HG03565 (cell line): ENCODE data around the gene HES3.
"Not testable (repeated sequence)": the region's sequence is repeated elsewhere in the genome, so short reads cannot be mapped to it uniquely, and the experiment has no call there.

Experiments used
- ATAC-seq: cut with Tn5 transposase; IDR thresholded peaks from one replicate; pipeline ENCODE4 v1.9.1; 2021; ENCODE audit warnings: mild to moderate bottlenecking, moderate library complexity; ENCODE audit not compliant: unreplicated experiment

HES3 gene

DNA sequence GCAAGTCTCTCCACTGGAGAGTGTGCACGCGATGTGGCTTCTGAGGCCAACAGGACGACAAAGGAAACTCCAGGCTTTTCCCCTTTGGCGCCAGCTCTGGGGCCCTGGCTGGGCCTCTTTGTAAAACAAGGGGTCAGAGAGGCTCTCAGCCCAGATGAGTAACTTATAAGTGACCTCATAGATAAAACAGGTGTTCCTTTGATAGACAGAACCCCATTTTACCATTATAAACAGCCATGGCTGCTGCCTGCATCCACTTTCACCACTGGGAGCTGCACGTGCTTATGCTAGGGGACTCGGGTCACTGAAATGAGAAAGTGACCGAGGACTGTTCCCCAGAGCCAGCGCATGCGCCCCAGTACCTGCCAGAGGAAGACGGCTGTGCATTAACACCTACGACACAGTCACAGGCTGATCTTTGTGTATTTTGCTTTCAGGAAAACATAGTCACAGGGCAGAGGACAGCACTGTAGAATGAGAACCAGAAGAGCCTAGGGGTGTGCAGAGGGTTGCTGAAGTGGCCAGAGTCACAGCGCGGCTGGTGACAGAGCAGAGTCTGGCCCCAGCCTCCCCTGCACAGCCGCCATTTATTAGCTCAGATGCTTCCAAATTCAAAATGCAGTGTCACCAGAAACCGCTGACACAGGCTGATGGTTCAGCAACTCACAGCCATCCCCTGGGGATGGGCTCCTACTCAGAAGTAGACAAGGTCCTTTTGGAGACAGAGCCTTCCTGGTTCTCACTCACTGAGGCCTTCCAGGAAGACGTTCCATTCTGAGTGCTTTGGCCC lies 25.4 kb upstream of the HES3 start:
- ATAC-seq = no peak

DNA sequence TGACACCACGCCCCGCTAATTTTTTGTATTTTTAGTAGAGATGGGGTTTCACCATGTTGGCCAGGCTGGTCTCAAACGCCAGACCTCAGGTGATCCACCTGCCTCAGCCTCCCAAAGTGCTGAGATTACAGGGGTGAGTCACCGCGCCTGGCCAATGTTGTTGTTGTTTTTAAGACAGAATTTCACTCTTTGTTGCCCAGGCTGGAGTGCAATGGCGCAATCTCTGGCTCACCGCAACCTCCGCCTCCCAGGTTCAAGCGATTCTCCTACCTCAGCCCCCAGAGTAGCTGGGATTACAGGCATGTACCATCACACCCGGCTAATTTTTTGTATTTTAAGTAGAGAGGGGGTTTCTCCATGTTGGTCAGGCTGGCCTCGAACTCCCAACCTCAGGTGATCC lies 24.3 kb upstream of the HES3 start:
- not testable (repeated sequence) for ATAC-seq

GRCh38 chr1:6220236-6220635 lies 23.7 kb upstream of the HES3 start:
- ATAC-seq = no peak

- ATAC-seq = no peak
These were observed 22.7 kb upstream of the HES3 start for GRCh38 chr1:6221210-6221784.

DNA sequence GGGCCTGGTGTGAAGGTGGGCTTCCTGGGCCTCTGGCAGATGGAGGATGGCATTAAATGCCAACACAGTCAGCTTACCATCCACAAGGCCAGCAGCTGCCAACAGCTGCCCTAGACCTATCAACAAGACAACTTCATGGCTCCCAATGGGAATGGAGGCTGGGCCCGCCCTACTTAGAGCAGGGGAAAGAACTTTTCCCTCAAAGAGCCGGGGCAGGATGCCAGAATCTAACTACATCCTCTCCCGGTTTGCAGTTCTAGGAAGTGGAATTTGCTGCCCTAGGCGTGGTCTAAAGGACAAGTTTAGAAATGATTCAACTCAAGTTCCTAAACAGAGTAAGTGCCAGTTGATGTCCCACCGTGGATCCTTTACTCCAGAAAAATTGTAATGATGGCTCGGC lies 21.3 kb upstream of the HES3 start:
- no peak for ATAC-seq

- no peak for ATAC-seq
These were observed 20.4 kb upstream of the HES3 start for GRCh38 chr1:6223617-6224016.

GRCh38 chr1:6224718-6225117 lies 19.3 kb upstream of the HES3 start:
- ATAC-seq = no peak

DNA sequence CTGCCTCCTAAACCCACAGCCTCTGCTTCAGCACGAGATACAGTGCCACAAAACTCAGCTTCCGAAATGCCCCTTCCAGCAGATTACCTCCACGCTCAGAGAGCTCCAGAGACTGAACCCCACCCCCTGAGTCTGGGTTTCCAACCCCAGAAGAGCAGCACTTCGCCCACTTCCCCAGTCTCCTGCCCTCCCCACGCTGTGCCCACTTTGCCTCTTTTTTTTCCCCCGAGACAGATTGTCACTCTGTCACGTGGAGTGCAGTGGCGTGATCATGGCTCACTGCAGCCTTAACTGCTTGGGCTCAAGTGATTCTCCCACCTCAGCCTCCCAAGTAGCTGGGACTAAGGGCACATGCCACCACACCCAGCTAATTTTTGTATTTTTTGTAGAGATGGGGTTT lies 18.3 kb upstream of the HES3 start:
- no peak for ATAC-seq

- no peak for ATAC-seq
These were observed 10.6 kb upstream of the HES3 start for GRCh38 chr1:6233376-6233775.

DNA sequence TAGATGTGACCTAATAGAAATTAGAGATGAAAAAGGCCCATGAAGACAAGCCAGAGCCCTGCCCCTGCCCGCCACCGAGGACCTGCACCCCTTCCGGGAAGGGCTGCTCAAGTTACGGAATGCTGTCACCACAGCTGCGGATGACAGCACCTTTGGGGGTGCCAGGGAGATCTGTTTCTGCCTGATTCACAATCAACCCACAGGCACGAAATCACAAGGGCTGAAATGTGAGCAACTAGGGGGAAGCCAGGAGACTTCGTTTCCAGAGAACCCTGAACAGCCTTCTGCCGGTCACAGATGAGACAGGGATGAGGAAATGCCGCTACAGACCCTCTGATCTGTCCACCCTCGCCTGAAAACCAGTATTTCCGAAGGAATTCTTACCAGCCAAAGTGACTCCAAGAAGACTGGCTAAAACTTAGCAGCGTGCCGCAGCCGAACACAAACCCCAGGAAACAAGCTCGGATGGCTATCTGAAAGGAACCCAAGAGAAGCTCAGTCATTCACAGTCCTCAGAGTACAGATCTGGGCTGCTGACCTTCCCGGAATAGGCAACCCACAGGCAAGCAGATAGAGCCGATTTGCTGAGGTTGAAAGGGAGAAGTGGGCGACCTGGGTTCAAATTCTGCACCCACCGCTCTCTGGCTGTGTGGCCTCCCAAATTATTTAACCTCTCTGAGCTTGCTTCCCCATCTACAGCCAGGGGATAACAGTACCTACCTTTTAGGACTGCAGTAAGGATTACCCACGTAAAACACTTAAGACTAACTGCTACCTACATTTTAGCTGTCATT lies 9.3 kb upstream of the HES3 start:
- no peak for ATAC-seq

DNA sequence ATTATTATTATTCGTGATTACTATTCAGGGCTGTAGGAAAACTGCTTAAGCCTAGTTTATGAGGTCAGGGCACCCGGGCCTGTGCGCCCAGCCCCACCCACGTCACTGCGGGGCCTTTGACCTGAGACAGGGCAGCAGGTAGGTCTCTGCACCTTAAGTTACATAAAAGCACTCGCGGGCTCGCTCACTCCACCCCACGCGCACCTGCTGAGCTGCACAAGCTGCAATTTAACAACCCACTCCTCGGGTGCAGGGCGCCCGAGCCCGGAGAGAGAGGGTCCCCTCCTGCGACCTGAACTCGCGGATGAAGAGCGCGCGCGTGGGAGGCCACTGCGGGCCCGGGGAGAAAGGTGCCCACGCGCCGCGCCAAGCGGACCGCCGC lies 8.7 kb upstream of the HES3 start:
- ATAC-seq = no peak

GRCh38 chr1:6237093-6237492 lies 6.9 kb upstream of the HES3 start:
- ATAC-seq = no peak

- no peak for ATAC-seq
These were observed 4.7 kb upstream of the HES3 start for GRCh38 chr1:6239213-6239752.

GRCh38 chr1:6239950-6240768 lies 3.8 kb upstream of the HES3 start:
- ATAC-seq = no peak

DNA sequence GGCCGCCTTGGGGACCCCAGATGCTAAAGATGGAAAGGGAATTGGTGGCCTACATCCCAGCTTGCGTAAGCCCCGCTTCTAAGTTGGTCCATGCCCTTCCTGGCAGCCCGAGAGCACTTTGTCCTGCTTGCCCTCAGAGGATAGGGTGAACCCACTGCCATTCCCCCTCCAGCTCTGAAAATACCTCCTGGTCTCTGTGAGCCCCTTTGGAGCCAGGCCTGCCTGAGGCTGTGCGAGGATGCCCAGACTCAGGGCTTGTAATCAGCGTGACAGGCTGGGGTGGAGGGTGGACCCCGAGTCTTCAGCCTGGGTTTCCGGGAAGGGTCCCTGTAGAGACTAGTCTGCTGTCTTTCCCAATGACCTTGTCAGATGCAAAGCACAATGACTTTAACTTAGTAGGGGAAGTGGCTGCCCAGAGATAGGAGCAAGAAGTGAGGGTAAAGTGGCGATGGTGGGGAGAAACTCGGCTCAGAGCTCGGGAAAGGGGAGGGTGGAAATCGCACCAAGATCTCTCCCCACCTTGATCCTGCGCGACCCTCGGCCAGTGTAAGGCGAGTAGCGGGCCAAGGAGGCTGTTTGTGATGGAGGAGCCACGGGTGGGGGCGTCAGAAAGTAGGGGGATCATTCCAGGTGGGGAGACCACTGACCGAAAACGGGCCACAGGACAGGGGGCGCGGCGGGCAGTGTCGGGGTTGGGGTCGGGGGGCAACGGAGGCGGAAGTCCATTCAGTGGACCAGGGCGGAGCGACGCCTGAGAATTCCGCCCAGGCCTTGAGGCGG lies 2.7 kb upstream of the HES3 start:
- no peak for ATAC-seq

DNA sequence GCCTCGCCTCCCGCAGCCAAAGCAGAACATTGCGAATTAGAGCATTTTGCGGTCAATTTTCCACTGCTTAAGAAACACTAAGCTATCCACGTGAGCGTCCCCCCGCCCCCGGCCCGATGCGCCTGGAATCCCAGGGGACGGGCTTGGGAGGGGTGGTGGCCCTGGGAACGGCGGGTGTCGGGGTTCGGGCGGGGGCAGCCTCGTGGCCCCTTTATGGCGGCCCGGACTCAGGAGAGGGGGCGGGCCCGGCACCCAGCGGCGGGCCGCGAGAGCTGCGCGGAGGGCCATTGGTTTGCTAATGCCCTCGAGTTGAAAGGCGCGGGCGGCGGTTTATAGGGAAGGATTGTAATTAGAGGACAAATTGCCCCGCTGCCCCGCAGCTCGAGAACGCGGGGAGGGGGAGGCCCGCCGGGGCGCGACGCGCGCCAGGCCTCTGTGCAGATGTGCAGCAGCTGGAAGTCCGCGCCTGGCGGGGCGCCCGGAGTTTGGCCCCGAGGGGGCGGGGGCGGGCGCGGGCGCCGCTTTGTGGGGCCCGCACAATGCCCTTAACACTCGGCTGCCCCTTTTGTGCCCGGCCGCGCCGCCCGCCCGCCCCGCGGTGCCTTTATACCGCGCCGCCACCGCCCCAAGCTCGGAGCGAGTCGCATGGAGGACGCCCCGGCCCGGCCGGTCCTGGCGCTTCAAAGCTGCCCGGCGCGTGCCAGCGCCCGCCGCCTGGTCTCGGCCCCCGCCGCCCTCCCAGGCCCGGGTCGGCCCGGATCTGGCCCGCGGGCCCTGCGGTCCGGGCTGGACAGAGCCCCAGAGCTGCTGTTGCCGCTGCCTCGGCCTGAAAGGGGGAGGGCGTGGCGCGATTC lies 1.9 kb upstream of the HES3 start:
- ATAC-seq = no peak

DNA sequence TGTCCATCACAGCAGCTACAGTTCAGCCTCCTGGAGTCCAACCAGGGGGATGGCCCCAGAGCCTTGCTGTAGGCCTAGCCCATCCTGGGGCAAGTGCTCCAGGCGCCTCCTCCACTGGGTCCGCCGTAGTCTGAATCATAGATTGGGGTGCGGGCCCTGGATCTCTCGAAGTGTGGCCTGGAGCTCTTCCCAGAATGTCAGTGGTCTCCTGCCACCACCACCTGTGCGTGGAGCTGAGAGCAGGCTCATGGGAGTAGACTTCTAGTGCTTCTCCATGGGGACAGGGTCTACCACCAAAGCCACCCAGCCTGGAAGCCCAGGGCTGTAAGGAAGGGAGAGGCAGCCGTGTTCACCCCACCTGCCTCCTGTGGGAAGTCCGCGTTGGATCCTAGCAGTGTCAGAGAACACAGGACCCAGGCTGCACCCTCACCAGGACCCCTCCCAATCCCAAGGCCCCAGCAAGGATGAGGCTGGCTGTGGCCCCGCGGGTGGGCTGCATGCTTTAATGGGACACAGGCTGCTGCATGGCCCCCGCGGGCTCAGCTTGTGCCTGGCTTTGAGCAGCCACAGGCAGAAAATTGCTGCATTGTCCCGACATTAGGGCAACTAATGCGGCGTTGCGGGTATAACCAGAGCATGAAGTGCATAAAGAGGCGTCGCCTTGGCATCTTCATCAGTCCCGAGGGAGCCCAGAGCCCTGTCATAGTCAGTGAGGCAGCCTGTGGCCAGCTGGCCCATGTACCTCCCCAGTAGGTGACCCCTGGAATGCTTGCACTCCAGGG lies 735 bp upstream of the HES3 start:
- no peak for ATAC-seq

GRCh38 chr1:6244401-6245049 lies 546 bp downstream of the HES3 start:
- ATAC-seq = no peak
